DMS114 treated with DMSO at 0.1 percent for 48 hours (cell line): ENCODE measurements around the gene MIXL1.

ENCODE experiments used
- DNase-seq: peaks from one replicate; lab custom pipeline; 2025; ENCODE audit not compliant: unreplicated experiment; lab: John Stamatoyannopoulos, UW

The MIXL1 gene

GRCh38 chr1:226276077-226276682, 52.7 kb downstream of the MIXL1 start:
- no peak for DNase-seq
